GM23338 (cell line): Measurements from ENCODE around the gene KREMEN2. TPM values are rescaled to one million over a fixed set of nuclear protein-coding genes. Genes with fewer than 3 reads are reported as not detected.
A peak's percentile ranks its signal among the peaks of the same experiment; 100 is the strongest.

Experiments used
- ATAC-seq: fragments of 200-7000 bp; cut with Tn5 transposase; 3 replicates; pipeline ENCODE4 v1.9.1; 2020
- DNase-seq: peaks from one replicate; pipeline ENCODE4 v3.0.0-alpha.2; 2015; ENCODE audit warnings: low spot score
- H2AFZ ChIP-seq: fragments of 200-600 bp; sonication (generic); 2 replicates; pipeline ENCODE4 v1.8.0; 2016; ENCODE audit warnings: antibody characterized with exemption, mild to moderate bottlenecking, moderate library complexity
- H3F3A ChIP-seq: fragments of 200-600 bp; sonication (generic); replicated peaks from 2 replicates; pipeline ENCODE4 v1.8.0; 2017; ENCODE audit warnings: antibody characterized with exemption, mixed run types, low read depth
- H3K27ac ChIP-seq: fragments of 200-600 bp; sonication (generic); 2 replicates; pipeline ENCODE4 v1.6.1; 2016; ENCODE audit warnings: low read depth
- H3K27me3 ChIP-seq: fragments of 200-600 bp; sonication (generic); 2 replicates; pipeline ENCODE4 v1.8.0; 2016; ENCODE audit warnings: mild to moderate bottlenecking, mixed run types, moderate library complexity; ENCODE audit not compliant: insufficient read depth
- H3K36me3 ChIP-seq: fragments of 200-600 bp; sonication (generic); 2 replicates; pipeline ENCODE4 v1.8.0; 2016; ENCODE audit warnings: mild to moderate bottlenecking; ENCODE audit not compliant: insufficient read depth
- H3K4me1 ChIP-seq: fragments of 200-600 bp; sonication (generic); 2 replicates; pipeline ENCODE4 v1.8.0; 2016; ENCODE audit warnings: mild to moderate bottlenecking, moderate library complexity; ENCODE audit not compliant: insufficient read depth
- H3K4me2 ChIP-seq: fragments of 200-600 bp; sonication (generic); 2 replicates; pipeline ENCODE4 v1.7.1; 2017; ENCODE audit warnings: mixed run types
- H3K4me3 ChIP-seq: fragments of 200-600 bp; sonication (generic); 2 replicates; pipeline ENCODE4 v1.6.1; 2016; ENCODE audit warnings: mixed run types
- H3K79me2 ChIP-seq: fragments of 200-600 bp; sonication (generic); replicated peaks from 2 replicates; pipeline ENCODE4 v1.8.0; 2017; ENCODE audit warnings: mild to moderate bottlenecking; ENCODE audit not compliant: insufficient read depth
- H3K9me2 ChIP-seq: fragments of 200-600 bp; sonication (generic); 2 replicates; pipeline ENCODE4 v1.8.0; 2017; ENCODE audit not compliant: insufficient read depth
- H4K20me1 ChIP-seq: fragments of 200-600 bp; sonication (generic); replicated peaks from 2 replicates; pipeline ENCODE4 v1.8.0; 2017; ENCODE audit warnings: mild to moderate bottlenecking; ENCODE audit not compliant: insufficient read depth
- H3K27ac Mint-ChIP-seq: 2 replicates; pipeline ENCODE4 v1.8.0; 2020; ENCODE audit warnings: inconsistent platforms, mild to moderate bottlenecking, moderate library complexity, mixed read lengths
- H3K27me3 Mint-ChIP-seq: 3 replicates; pipeline ENCODE4 v1.8.0; 2022; ENCODE audit warnings: low read depth, mild to moderate bottlenecking, moderate library complexity, mixed read lengths, inconsistent platforms; ENCODE audit not compliant: insufficient read depth, poor library complexity
- H3K36me3 Mint-ChIP-seq: 3 replicates; pipeline ENCODE4 v1.8.0; 2021; ENCODE audit warnings: low read depth, mild to moderate bottlenecking, inconsistent platforms, moderate library complexity, mixed read lengths
- H3K4me1 Mint-ChIP-seq: 3 replicates; pipeline ENCODE4 v1.8.0; 2020; ENCODE audit warnings: mild to moderate bottlenecking, inconsistent platforms, mixed read lengths
- H3K4me3 Mint-ChIP-seq: 3 replicates; pipeline ENCODE4 v1.8.0; 2021; ENCODE audit warnings: moderate library complexity, mild to moderate bottlenecking, inconsistent platforms, mixed read lengths
- H3K9me3 Mint-ChIP-seq: 3 replicates; pipeline ENCODE4 v1.8.0; 2020; ENCODE audit warnings: moderate library complexity, mild to moderate bottlenecking, inconsistent platforms, mixed read lengths
- CREB1 ChIP-seq: fragments of 250-450 bp; sonication (Bioruptor Pico); IDR thresholded peaks from 2 replicates; pipeline ENCODE4 v1.5.0; 2020; ENCODE audit warnings: low read depth, mild to moderate bottlenecking, moderate library complexity
- EZH2 ChIP-seq: fragments of 200-600 bp; sonication (generic); IDR thresholded peaks from one replicate; pipeline ENCODE4 v1.8.0; 2017; ENCODE audit warnings: antibody characterized with exemption, mild to moderate bottlenecking, low read depth; ENCODE audit not compliant: unreplicated experiment
- EZH2phosphoT487 ChIP-seq: fragments of 200-600 bp; sonication (generic); IDR thresholded peaks from one replicate; pipeline ENCODE4 v1.8.1; 2018; ENCODE audit warnings: antibody characterized with exemption; ENCODE audit not compliant: unreplicated experiment
- JUNB ChIP-seq: IDR thresholded peaks from one replicate; pipeline ENCODE4 v1.6.1; 2016; ENCODE audit warnings: antibody characterized with exemption; ENCODE audit not compliant: unreplicated experiment
- POLR2AphosphoS5 ChIP-seq: IDR thresholded peaks from 2 replicates; pipeline ENCODE4 v1.6.1; 2016; ENCODE audit warnings: antibody characterized with exemption, low read depth
- STAT1 ChIP-seq: IDR thresholded peaks from one replicate; pipeline ENCODE4 v1.6.1; 2016; ENCODE audit warnings: antibody characterized with exemption; ENCODE audit not compliant: unreplicated experiment
- ZNF114 ChIP-seq: fragments of 250-450 bp; sonication (Bioruptor Pico); IDR thresholded peaks from 2 replicates; pipeline ENCODE4 v1.5.0; 2020; ENCODE audit warnings: mild to moderate bottlenecking, moderate library complexity
- ZNF331 ChIP-seq: fragments of 250-450 bp; sonication (Bioruptor Pico); IDR thresholded peaks from 2 replicates; pipeline ENCODE4 v1.5.0; 2020; ENCODE audit warnings: low read depth, mild to moderate bottlenecking, moderate library complexity
- polyA plus RNA-seq: library from polyadenylated mRNA; unstranded; fragments of >200 nt; fragmentation: Nextera tagmentation; extraction: Ambion mirVana; gene quantifications from 2 replicates; pipeline ENCODE4 v1.2.1, GENCODE V29; 2016
- total RNA-seq: library from RNA; depleted of rRNA; stranded (reverse); fragments of >200 nt; shearing (Covaris generic); gene quantifications from 2 replicates; pipeline ENCODE4 v1.2.3, GENCODE V29; 2014
- TF ChIP-seq, protein P1 (sequence below): IDR thresholded peaks from one replicate; pipeline ENCODE4 v1.6.1; 2018; ENCODE audit warnings: antibody characterized with exemption; ENCODE audit not compliant: unreplicated experiment
- TF ChIP-seq, protein P2 (sequence below), 2 experiments: fragments of 200-600 bp in 1 of 2; sonication (generic) in 1 of 2; conservative IDR thresholded peaks; 2 replicates each; pipeline versions ENCODE4 v1.5.1 to v1.6.1; 2016 to 2017; ENCODE audit warnings: antibody characterized with exemption in 2 of 2, low read depth in 2 of 2, mild to moderate bottlenecking in 2 of 2, moderate library complexity in 1 of 2

KREMEN2 gene
- total and polyA plus RNA-seq, 2 experiments from 2014 or later = 4.9 to 16.1 TPM

DNA sequence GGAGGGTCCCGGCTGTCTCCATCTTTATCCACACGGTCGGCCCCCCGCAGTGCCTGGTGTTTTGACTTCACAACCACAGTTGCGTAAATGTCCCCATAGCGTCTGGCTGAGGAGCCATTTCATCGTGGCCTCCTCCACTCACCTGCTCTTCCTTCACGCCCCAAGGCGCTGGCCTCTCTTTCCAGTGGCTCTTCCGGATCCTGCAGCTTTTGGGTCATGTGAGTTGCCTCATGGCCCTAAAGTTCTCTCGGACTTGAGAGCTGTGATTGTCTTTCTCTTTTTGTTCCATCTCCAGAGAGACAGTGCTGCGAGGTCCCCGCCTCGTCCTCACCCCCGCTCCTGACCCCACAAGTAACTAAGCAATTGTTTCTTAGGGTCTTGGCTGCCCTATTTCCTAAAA, 29.6 kb upstream of the KREMEN2 start:
- H3K4me3 Mint-ChIP-seq = no peak overlapping the region; the same call in 2 of the 3 replicates
- Histone ChIP-seq H2AFZ (no peak overlapping the region), H3K79me2 (no peaks in the 10 kb centered on the region), H3K4me2 (no peak overlapping the region), H4K20me1 (no peaks in the 10 kb centered on the region; the same call in 1 of the 2 replicates), H3K27ac (no peak overlapping the region), H3K4me3 (no peak overlapping the region), H3K36me3 (no peaks in the 10 kb centered on the region), H3K27me3 (no peaks in the 10 kb centered on the region), H3K4me1 (no peaks in the 10 kb centered on the region), H3K9me2 (no peaks in the 10 kb centered on the region), H3F3A (no peaks in the 10 kb centered on the region)
- peaks cover 6% of the 10 kb centered on the region for H3K27me3 Mint-ChIP-seq
- ATAC-seq (no peak), DNase-seq (no peak)
- no peak for TF ChIP-seq CREB1 (CRISPR knock-in tag)
- TF ChIP-seq EZH2 = no peak
- TF ChIP-seq, protein P1, sequence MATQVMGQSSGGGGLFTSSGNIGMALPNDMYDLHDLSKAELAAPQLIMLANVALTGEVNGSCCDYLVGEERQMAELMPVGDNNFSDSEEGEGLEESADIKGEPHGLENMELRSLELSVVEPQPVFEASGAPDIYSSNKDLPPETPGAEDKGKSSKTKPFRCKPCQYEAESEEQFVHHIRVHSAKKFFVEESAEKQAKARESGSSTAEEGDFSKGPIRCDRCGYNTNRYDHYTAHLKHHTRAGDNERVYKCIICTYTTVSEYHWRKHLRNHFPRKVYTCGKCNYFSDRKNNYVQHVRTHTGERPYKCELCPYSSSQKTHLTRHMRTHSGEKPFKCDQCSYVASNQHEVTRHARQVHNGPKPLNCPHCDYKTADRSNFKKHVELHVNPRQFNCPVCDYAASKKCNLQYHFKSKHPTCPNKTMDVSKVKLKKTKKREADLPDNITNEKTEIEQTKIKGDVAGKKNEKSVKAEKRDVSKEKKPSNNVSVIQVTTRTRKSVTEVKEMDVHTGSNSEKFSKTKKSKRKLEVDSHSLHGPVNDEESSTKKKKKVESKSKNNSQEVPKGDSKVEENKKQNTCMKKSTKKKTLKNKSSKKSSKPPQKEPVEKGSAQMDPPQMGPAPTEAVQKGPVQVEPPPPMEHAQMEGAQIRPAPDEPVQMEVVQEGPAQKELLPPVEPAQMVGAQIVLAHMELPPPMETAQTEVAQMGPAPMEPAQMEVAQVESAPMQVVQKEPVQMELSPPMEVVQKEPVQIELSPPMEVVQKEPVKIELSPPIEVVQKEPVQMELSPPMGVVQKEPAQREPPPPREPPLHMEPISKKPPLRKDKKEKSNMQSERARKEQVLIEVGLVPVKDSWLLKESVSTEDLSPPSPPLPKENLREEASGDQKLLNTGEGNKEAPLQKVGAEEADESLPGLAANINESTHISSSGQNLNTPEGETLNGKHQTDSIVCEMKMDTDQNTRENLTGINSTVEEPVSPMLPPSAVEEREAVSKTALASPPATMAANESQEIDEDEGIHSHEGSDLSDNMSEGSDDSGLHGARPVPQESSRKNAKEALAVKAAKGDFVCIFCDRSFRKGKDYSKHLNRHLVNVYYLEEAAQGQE = no peak
- TF ChIP-seq POLR2AphosphoS5 = no peak
- TF ChIP-seq EZH2phosphoT487 = no peak
- TF ChIP-seq, protein P2, sequence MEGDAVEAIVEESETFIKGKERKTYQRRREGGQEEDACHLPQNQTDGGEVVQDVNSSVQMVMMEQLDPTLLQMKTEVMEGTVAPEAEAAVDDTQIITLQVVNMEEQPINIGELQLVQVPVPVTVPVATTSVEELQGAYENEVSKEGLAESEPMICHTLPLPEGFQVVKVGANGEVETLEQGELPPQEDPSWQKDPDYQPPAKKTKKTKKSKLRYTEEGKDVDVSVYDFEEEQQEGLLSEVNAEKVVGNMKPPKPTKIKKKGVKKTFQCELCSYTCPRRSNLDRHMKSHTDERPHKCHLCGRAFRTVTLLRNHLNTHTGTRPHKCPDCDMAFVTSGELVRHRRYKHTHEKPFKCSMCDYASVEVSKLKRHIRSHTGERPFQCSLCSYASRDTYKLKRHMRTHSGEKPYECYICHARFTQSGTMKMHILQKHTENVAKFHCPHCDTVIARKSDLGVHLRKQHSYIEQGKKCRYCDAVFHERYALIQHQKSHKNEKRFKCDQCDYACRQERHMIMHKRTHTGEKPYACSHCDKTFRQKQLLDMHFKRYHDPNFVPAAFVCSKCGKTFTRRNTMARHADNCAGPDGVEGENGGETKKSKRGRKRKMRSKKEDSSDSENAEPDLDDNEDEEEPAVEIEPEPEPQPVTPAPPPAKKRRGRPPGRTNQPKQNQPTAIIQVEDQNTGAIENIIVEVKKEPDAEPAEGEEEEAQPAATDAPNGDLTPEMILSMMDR (conservative IDR thresholded peaks at IDR 0.05; ENCODE audit: low read depth in 2 of 2) = no peak
- no peak for TF ChIP-seq JUNB
- H3K36me3 Mint-ChIP-seq = peaks cover 15% of the 10 kb centered on the region; the same call in 2 of the 3 replicates
- peak overlapping the region; percentile 14 for H3K27ac Mint-ChIP-seq
- peaks cover 4% of the 10 kb centered on the region; the same call in 1 of the 3 replicates for H3K4me1 Mint-ChIP-seq
- no peaks in the 10 kb centered on the region for H3K9me3 Mint-ChIP-seq

DNA sequence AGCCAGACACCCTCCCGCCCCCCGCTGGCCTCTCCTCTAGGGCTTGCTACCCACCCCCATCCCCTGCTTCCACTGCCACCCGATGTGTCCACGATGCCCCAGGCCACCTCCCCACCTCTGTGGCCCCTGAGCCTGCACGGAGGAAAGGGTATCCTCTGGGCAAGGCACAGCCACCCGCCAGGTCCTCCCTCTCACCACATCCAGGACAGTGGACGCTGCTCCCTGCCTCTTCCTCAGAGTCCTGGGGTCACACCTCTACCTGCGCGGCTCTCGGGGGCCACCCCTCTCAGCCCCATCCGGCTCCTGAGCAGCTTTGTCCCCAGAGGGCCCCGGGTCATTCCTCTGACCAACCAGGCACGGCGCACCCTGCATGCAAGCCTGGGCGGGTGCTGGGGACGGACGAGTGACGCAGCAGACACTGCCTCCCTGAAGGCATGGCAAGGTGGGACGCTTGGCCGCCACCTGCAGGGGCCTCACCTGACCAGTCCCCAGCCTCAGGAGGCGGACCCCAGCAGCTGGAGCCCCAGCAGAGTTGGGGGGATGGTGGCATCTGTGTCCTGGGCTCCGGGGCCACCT, 27.6 kb upstream of the KREMEN2 start:
- no peak for DNase-seq
- H3K36me3 ChIP-seq = no peaks in the 10 kb centered on the region

More for the DNA sequence above, 27.6 kb upstream of the KREMEN2 start:
- no peak overlapping the region for H3K27ac ChIP-seq
- Mint-ChIP-seq H3K4me3 (no peak overlapping the region), H3K36me3 (peaks cover 23% of the 10 kb centered on the region), H3K4me1 (peaks cover 4% of the 10 kb centered on the region; the same call in 1 of the 3 replicates), H3K27me3 (peaks cover 6% of the 10 kb centered on the region), H3K27ac (no peak overlapping the region; the same call in 1 of the 2 replicates), H3K9me3 (no peaks in the 10 kb centered on the region)
- no peak overlapping the region for H2AFZ ChIP-seq
- H3K4me3 ChIP-seq = no peak overlapping the region
- H3F3A ChIP-seq = no peaks in the 10 kb centered on the region
- H3K4me1 ChIP-seq = no peaks in the 10 kb centered on the region
- H3K9me2 ChIP-seq = no peaks in the 10 kb centered on the region
- ATAC-seq = peak; percentile 25
- H4K20me1 ChIP-seq = no peaks in the 10 kb centered on the region; the same call in 1 of the 2 replicates
- no peak overlapping the region for H3K4me2 ChIP-seq
- H3K27me3 ChIP-seq = no peaks in the 10 kb centered on the region
- TF ChIP-seq, protein P1 = no peak
- TF ChIP-seq ZNF114 (CRISPR knock-in tag) = no peak
- no peak for TF ChIP-seq STAT1
- TF ChIP-seq, protein P2 (conservative IDR thresholded peaks at IDR 0.05; ENCODE audit: low read depth in 2 of 2) = no peak
- TF ChIP-seq ZNF331 (CRISPR knock-in tag) = no peak
- H3K79me2 ChIP-seq = no peaks in the 10 kb centered on the region
